ENCODE results near the gene DQX1.

Gene DQX1

DNA sequence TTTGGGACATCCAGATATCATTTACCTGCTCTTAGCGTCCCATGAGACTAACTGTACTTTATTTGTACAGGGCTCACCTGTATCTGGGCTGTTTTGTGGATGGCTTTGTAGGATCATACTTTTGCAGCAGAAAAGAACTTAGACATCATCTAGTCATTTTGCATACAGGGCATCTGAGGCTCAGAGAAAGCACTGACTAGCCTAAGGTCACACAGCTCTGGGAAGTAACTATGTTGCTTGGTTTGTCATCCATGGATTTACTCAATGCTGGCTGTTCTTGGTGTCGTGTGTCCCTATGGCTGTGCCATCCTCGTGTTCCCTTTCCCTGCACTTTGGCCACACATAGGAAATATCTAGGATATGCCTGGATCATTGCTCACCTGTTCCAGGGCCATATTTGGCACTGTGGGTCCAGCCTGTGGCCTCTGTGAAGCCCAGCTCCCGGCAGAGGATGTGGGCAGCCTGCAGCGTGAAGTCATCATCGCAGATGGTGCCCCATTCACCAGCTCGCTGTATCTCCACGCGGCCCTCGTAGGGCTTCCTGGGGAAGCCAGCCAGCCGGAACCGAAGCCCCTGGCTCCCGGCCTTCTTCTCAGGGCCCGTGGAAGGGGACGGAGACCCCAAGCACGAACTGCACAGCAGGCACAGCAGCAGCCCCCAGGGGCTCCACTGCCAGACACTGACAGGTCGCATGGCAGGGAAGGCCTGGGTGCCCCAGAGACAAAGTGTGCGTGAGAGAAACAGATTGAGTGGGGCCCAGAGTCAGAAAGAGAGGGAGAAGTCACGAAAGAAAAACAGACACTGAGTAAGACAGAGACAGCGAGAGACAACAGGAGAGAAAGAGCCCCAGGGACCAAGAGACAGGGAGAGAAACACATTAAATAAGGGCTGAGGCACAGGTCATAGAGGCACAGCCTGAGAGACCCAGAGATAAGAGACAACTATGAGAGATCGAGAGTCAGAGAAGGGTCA is 26.2 kb upstream of the DQX1 start:
- TF ChIP-seq, protein P1, sequence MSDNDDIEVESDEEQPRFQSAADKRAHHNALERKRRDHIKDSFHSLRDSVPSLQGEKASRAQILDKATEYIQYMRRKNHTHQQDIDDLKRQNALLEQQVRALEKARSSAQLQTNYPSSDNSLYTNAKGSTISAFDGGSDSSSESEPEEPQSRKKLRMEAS (IDR thresholded peaks at IDR 0.05; ENCODE audit: low read depth, low read length), result no peak
- TF ChIP-seq CTCF (IDR thresholded peaks at IDR 0.05; ENCODE audit: low read depth, low read length) (no peak), POLR2A (IDR thresholded peaks at IDR 0.05; ENCODE audit: extremely low read depth, insufficient read length) (no peak), MYC (IDR thresholded peaks at IDR 0.05; ENCODE audit: low read depth, low read length) (no peak)
- no peak for DNase-seq (ENCODE audit: low read depth)
- no peak overlapping the region for H3K4me3 ChIP-seq (ENCODE audit: low read depth, low read length)

DNA sequence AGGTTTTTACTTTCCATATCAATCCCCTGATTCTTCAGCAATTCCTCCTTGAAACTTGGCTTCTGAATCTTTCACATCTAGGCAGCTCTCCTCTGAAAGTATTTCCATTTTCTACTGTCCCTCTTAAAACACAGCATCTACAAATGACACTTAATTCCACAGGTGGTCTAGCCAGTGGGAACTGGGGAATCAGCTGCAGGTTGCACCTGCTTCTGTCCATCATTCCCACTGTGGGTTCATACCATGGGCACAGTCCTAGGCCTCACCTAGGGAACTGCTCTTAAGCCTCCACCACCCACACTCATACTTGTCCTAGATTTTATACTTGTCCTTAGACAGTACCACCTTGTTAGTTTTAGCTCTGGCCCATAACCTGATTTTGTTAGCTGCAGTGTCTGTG is 25.5 kb upstream of the DQX1 start:
- TF ChIP-seq CTCF (IDR thresholded peaks at IDR 0.05; ENCODE audit: low read depth, low read length) (no peak), POLR2A (IDR thresholded peaks at IDR 0.05; ENCODE audit: extremely low read depth, insufficient read length) (no peak), MYC (IDR thresholded peaks at IDR 0.05; ENCODE audit: low read depth, low read length) (no peak)
- TF ChIP-seq, protein P1 (IDR thresholded peaks at IDR 0.05; ENCODE audit: low read depth, low read length), result no peak
- DNase-seq (ENCODE audit: low read depth), result no peak
- H3K4me3 ChIP-seq (ENCODE audit: low read depth, low read length), result no peak overlapping the region

- TF ChIP-seq CTCF (IDR thresholded peaks at IDR 0.05; ENCODE audit: low read depth, low read length) (no peak), MYC (IDR thresholded peaks at IDR 0.05; ENCODE audit: low read depth, low read length) (no peak), POLR2A (IDR thresholded peaks at IDR 0.05; ENCODE audit: extremely low read depth, insufficient read length) (no peak)
- TF ChIP-seq, protein P1 (IDR thresholded peaks at IDR 0.05; ENCODE audit: low read depth, low read length), result no peak
- H3K4me3 ChIP-seq (ENCODE audit: low read depth, low read length), result peak overlapping the region; percentile 77
- no peak for DNase-seq (ENCODE audit: low read depth)
Observed at GRCh38 chr2:74550231-74550630, 24.2 kb upstream of the DQX1 start.

GRCh38 chr2:74548900-74549826 is 23.1 kb upstream of the DQX1 start:
- peak; percentile 88 for DNase-seq (ENCODE audit: low read depth)
- TF ChIP-seq, protein P1 (IDR thresholded peaks at IDR 0.05; ENCODE audit: low read depth, low read length), result peak; percentile 94
- TF ChIP-seq MYC (IDR thresholded peaks at IDR 0.05; ENCODE audit: low read depth, low read length), result peak; percentile 85; the same call in 1 of the 2 replicates
- no peak for TF ChIP-seq CTCF (IDR thresholded peaks at IDR 0.05; ENCODE audit: low read depth, low read length)
- TF ChIP-seq POLR2A (IDR thresholded peaks at IDR 0.05; ENCODE audit: extremely low read depth, insufficient read length), result peak; percentile 66
- H3K4me3 ChIP-seq (ENCODE audit: low read depth, low read length), result peak overlapping the region; percentile 77

- no peak for DNase-seq (ENCODE audit: low read depth)
- H3K4me3 ChIP-seq (ENCODE audit: low read depth, low read length), result peak overlapping the region; percentile 54
Observed at GRCh38 chr2:74548285-74548899, 22.4 kb upstream of the DQX1 start.

More at GRCh38 chr2:74548285-74548899, 22.4 kb upstream of the DQX1 start:
- TF ChIP-seq CTCF (IDR thresholded peaks at IDR 0.05; ENCODE audit: low read depth, low read length) (no peak), POLR2A (IDR thresholded peaks at IDR 0.05; ENCODE audit: extremely low read depth, insufficient read length) (no peak), MYC (IDR thresholded peaks at IDR 0.05; ENCODE audit: low read depth, low read length) (no peak)
- TF ChIP-seq, protein P1 (IDR thresholded peaks at IDR 0.05; ENCODE audit: low read depth, low read length), result no peak

All from NB4 (cell line).